Measurements from ENCODE around the gene RHOT1.
"Not testable (repeated sequence)": the region's sequence is repeated elsewhere in the genome, so short reads cannot be mapped to it uniquely, and the experiment has no call there.

The RHOT1 gene

GRCh38 chr17:32124985-32125847 lies 17.1 kb upstream of the RHOT1 start:
- no peak for DNase-seq (ENCODE audit: low read depth)

GRCh38 chr17:32125848-32126153 lies 16.5 kb upstream of the RHOT1 start:
- DNase-seq (ENCODE audit: low read depth): no peak

- no peak for DNase-seq (ENCODE audit: low read depth)
Measured at GRCh38 chr17:32126325-32126724, 16.0 kb upstream of the RHOT1 start.

GRCh38 chr17:32126746-32127145 lies 15.6 kb upstream of the RHOT1 start:
- no peak for DNase-seq (ENCODE audit: low read depth)

GRCh38 chr17:32127158-32127897 lies 15.0 kb upstream of the RHOT1 start:
- DNase-seq (ENCODE audit: low read depth): peak; percentile 68

GRCh38 chr17:32128470-32128869 lies 13.8 kb upstream of the RHOT1 start:
- not testable (repeated sequence) for DNase-seq (ENCODE audit: low read depth)

- not testable (repeated sequence) for DNase-seq (ENCODE audit: low read depth)
Measured at GRCh38 chr17:32135497-32136117, 6.7 kb upstream of the RHOT1 start.

- no peak for DNase-seq (ENCODE audit: low read depth)
Measured at GRCh38 chr17:32136856-32137255, 5.4 kb upstream of the RHOT1 start.

GRCh38 chr17:32139504-32139903 lies 2.8 kb upstream of the RHOT1 start:
- DNase-seq (ENCODE audit: low read depth): not testable (repeated sequence)

- DNase-seq (ENCODE audit: low read depth): no peak
Measured at GRCh38 chr17:32141258-32141657, 1.0 kb upstream of the RHOT1 start.

- no peak for DNase-seq (ENCODE audit: low read depth)
Measured at GRCh38 chr17:32141679-32142037, 644 bp upstream of the RHOT1 start.

GRCh38 chr17:32142857-32143526 lies 690 bp downstream of the RHOT1 start:
- DNase-seq (ENCODE audit: low read depth): no peak

- DNase-seq (ENCODE audit: low read depth): no peak
Measured at GRCh38 chr17:32143527-32143870, 1.2 kb downstream of the RHOT1 start.

GRCh38 chr17:32144442-32144841 lies 2.1 kb downstream of the RHOT1 start:
- DNase-seq (ENCODE audit: low read depth): not testable (repeated sequence)

GRCh38 chr17:32148351-32148750 lies 6.0 kb downstream of the RHOT1 start:
- no peak for DNase-seq (ENCODE audit: low read depth)

GRCh38 chr17:32150358-32150757 lies 8.1 kb downstream of the RHOT1 start:
- DNase-seq (ENCODE audit: low read depth): no peak

GRCh38 chr17:32152130-32152529 lies 9.8 kb downstream of the RHOT1 start:
- no peak for DNase-seq (ENCODE audit: low read depth)

GRCh38 chr17:32155896-32156295 lies 13.6 kb downstream of the RHOT1 start:
- DNase-seq (ENCODE audit: low read depth): no peak

GRCh38 chr17:32156656-32157055 lies 14.4 kb downstream of the RHOT1 start:
- no peak for DNase-seq (ENCODE audit: low read depth)

GRCh38 chr17:32157225-32157624 lies 14.9 kb downstream of the RHOT1 start:
- DNase-seq (ENCODE audit: low read depth): no peak

- DNase-seq (ENCODE audit: low read depth): no peak
Measured at GRCh38 chr17:32158870-32159585, 16.7 kb downstream of the RHOT1 start.
